H1 (cell line): ENCODE data around the gene SSBP3. TPM values are rescaled to one million over a fixed set of nuclear protein-coding genes. Genes with fewer than 3 reads are reported as not detected.

ENCODE experiments used
- BRCA1 ChIP-seq: IDR thresholded peaks from 2 replicates; pipeline ENCODE4 v1.6.1; 2012; ENCODE audit warnings: low read depth, low read length, improper control_type of control experiment
- CHD1 ChIP-seq: IDR thresholded peaks from 2 replicates; pipeline ENCODE4 v1.6.1; 2012; ENCODE audit warnings: low read depth, low read length, improper control_type of control experiment
- CTBP2 ChIP-seq: IDR thresholded peaks from 2 replicates; pipeline ENCODE4 v1.7.0; 2011; ENCODE audit warnings: borderline replicate concordance, mild to moderate bottlenecking, moderate library complexity, mixed read lengths, low read length; ENCODE audit not compliant: insufficient read depth, insufficient read length
- JUND ChIP-seq: IDR thresholded peaks from 2 replicates; pipeline ENCODE4 v1.6.1; 2011; ENCODE audit warnings: mild to moderate bottlenecking, improper control_type of control experiment, low read length
- KDM4A ChIP-seq: IDR thresholded peaks from one replicate; pipeline ENCODE4 v1.7.1; 2012; ENCODE audit warnings: low read depth, mild to moderate bottlenecking, moderate library complexity, low read length, inconsistent platforms; ENCODE audit not compliant: severe bottlenecking
- RFX5 ChIP-seq: IDR thresholded peaks from 2 replicates; pipeline ENCODE4 v1.6.1; 2011; ENCODE audit warnings: low read depth, low read length, improper control_type of control experiment, borderline replicate concordance
- SIN3A ChIP-seq, 2 experiments: IDR thresholded peaks in 1 of 2; conservative IDR thresholded peaks in 1 of 2; 2 replicates each; pipeline ENCODE4 v1.6.1; 2011 to 2012; ENCODE audit warnings: low read length in 2 of 2, improper control_type of control experiment in 1 of 2, low read depth in 1 of 2, mild to moderate bottlenecking in 1 of 2
- SIRT6 ChIP-seq: IDR thresholded peaks from one replicate; pipeline ENCODE4 v1.7.1; 2012; ENCODE audit warnings: low read length, inconsistent platforms
- SP1 ChIP-seq: IDR thresholded peaks from 2 replicates; pipeline ENCODE4 v1.6.1; 2011; ENCODE audit warnings: low read depth, low read length
- SP4 ChIP-seq: IDR thresholded peaks from 2 replicates; pipeline ENCODE4 v1.6.1; 2012; ENCODE audit warnings: low read length, inconsistent platforms
- polyA plus RNA-seq, 7 experiments: library from polyadenylated mRNA; depleted of rRNA in 3 of 7; stranded (reverse) in 5 of 7; unstranded in 2 of 7; fragments of >200 nt in 5 of 7; fragments of 200-250 nt in 2 of 7; gene quantifications; 1 replicate in 5 of 7; 2 replicates in 1 of 7; 4 replicates in 1 of 7; pipeline versions ENCODE4 v1.2.1 to v1.2.3, GENCODE V29; 2011 to 2013; ENCODE audit warnings: missing spikeins in 2 of 7, mixed read lengths in 2 of 7
- total RNA-seq: library from RNA; stranded (reverse); fragmentation: NEBNext Ultra II Directional; extraction: Animal tissue kit (Norgen Biotek cat#: 25700); gene quantifications from 2 replicates; pipeline ENCODE4 v1.2.1, GENCODE V29; 2021
- TF ChIP-seq, protein P1 (sequence below): IDR thresholded peaks from 2 replicates; pipeline ENCODE4 v1.6.1; 2012; ENCODE audit warnings: low read length, inconsistent platforms

The SSBP3 gene
- total and polyA plus RNA-seq, 2 of the 8 experiments (the other 6 are each of a cell fraction or from before 2014, with no cell fraction given): 99.7 to 133 TPM

DNA sequence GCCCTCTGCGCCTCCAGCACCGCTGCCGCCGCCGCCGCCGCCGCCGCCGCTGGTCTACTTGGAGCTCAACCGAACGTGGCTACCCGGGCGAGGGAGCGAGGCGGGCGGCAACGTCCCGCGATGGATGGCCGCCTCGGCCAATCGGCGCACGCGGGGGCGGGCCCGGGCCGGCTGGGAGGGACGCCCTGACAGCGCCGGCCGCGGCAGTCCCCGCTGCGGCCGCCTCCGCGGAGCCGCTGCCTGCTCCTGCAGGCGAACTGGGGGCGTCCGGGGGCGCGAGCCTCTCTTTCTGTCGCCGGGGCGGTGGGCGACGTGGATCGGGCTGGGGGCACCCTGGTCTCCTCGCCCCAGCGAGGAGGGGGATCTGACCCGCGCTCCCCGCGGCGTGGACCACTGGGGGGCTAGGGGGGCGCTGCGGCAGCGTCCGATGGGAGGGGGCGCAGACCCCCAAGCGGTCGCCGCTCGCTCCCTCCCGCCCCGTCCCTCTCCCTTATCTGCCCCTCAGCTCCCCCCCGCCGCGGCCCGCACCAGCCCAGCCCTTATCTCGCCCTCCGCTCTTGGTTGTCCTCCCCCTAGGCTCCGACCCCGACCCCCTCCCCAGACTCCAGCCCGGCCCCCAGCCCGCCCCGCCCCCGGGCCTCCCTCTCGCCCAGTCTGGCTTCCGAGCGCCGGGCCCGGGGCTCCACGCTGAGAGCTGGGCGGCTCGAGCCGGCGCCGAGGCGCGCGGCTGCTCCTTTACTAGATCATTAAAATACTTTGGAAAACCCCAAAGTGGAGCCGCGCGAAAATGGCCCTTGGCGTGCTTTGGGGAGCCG, at the start of gene SSBP3 (continued):
- TF ChIP-seq, protein P1, sequence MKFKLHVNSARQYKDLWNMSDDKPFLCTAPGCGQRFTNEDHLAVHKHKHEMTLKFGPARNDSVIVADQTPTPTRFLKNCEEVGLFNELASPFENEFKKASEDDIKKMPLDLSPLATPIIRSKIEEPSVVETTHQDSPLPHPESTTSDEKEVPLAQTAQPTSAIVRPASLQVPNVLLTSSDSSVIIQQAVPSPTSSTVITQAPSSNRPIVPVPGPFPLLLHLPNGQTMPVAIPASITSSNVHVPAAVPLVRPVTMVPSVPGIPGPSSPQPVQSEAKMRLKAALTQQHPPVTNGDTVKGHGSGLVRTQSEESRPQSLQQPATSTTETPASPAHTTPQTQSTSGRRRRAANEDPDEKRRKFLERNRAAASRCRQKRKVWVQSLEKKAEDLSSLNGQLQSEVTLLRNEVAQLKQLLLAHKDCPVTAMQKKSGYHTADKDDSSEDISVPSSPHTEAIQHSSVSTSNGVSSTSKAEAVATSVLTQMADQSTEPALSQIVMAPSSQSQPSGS: no peak
- no peak for TF ChIP-seq JUND
- no peak for TF ChIP-seq SIRT6
- no peak for TF ChIP-seq CTBP2
- TF ChIP-seq SP4: no peak
- no peak for TF ChIP-seq RFX5
- TF ChIP-seq SIN3A (conservative IDR thresholded peaks at IDR 0.05 in 1 of 2, IDR thresholded peaks at IDR 0.05 in 1 of 2; ENCODE audit: low read depth in 1 of 2, low read length in 2 of 2): peak in 1 of 2 experiments; percentile 33; a peak in 1 of 4 replicates
- peak; percentile 24 for TF ChIP-seq KDM4A
- TF ChIP-seq SP1: peak; percentile 55; the same call in 1 of the 2 replicates
- TF ChIP-seq CHD1: no peak
- TF ChIP-seq BRCA1: no peak
